ENCODE results near the gene TUSC2.

GRCh38 chr3:50327943-50328691, at the start of gene TUSC2:
- no peak for TF ChIP-seq FOXJ3 (CRISPR knock-in tag; IDR thresholded peaks at IDR 0.05)
- TF ChIP-seq MNT (conservative IDR thresholded peaks at IDR 0.05): peak; percentile 74 to 84
- no peak for TF ChIP-seq TRIM28 (IDR thresholded peaks at IDR 0.05)
- no peak for TF ChIP-seq EZH2 (IDR thresholded peaks at IDR 0.05; ENCODE audit: borderline replicate concordance, low read depth, low read length)
- TF ChIP-seq CEBPG (CRISPR knock-in tag; IDR thresholded peaks at IDR 0.05): no peak
- TF ChIP-seq CEBPG (tag; conservative IDR thresholded peaks at IDR 0.05 in 1 of 2, IDR thresholded peaks at IDR 0.05 in 1 of 2): no peak
- no peak for TF ChIP-seq ZNF224 (CRISPR knock-in tag; IDR thresholded peaks at IDR 0.05)
- TF ChIP-seq ZNF324 (CRISPR knock-in tag; IDR thresholded peaks at IDR 0.05): no peak
- no peak for TF ChIP-seq JUNB (CRISPR knock-in tag; conservative IDR thresholded peaks at IDR 0.05)
- TF ChIP-seq NR3C1 (CRISPR knock-in tag; IDR thresholded peaks at IDR 0.05): no peak
- no peak for TF ChIP-seq CTCF (IDR thresholded peaks at IDR 0.05 in 2 of 3, conservative IDR thresholded peaks at IDR 0.05 in 1 of 3; ENCODE audit: insufficient read depth in 2 of 3, low read depth in 1 of 3, low read length in 3 of 3)
- no peak for TF ChIP-seq HDAC3 (IDR thresholded peaks at IDR 0.05; ENCODE audit: borderline replicate concordance, partially characterized antibody)
- TF ChIP-seq ZNF384 (IDR thresholded peaks at IDR 0.05; ENCODE audit: low read depth, low read length): 0 out of 2 replicates have a peak, but pooled peaks have one; percentile 4
- TF ChIP-seq EP300 (IDR thresholded peaks at IDR 0.05; ENCODE audit: low read length): no peak
